GM18502 (cell line): ENCODE data around the gene MORN1.

ENCODE experiments used
- ATAC-seq: cut with Tn5 transposase; IDR thresholded peaks from one replicate; pipeline ENCODE4 v1.9.1; 2021; ENCODE audit warnings: mild to moderate bottlenecking; ENCODE audit not compliant: unreplicated experiment, poor library complexity

MORN1 gene

GRCh38 chr1:2326524-2326923, 64.8 kb downstream of the MORN1 start:
- no peak for ATAC-seq

DNA sequence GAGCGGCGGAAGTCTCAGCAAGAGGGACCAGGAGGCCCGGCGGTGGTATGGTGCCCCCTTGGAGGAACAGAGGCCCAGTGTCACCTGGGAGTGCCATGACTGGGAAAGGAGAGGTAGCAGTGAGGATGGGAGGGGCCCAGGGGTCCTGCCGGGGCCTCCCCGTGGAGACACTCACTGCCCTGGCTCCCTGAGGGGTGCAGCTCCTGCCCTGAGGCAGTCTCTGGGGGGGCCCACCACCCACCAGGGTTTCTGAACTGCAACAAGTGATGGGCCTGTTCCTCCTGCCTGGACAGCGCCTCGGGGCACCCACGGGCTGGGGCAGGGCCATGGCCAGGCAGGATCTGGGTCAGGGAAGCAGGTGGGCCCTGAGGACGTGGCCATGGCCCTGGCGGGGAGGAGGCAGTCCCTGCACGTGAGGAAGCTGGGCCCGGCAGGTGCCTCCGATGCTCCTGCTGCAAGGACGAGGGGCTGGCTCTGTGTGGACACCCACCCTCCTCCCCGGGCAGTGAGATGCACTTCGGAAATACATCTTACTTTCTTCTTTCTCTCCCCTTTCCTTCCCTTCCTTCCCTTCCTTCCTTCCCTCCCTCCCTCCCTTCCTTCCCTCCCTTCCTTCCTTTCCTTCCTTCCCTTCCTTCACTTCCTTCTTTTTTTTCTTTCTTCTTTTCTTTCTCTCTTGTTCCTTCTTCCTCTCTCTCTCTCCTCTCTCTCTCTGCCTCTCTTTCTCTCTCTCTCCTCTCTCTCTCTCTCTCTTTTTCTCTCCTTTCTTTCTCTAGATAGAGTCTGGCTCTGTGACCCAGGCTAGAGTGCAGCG, 66.6 kb downstream of the MORN1 start:
- ATAC-seq, result no peak

GRCh38 chr1:2323451-2323974, 67.8 kb downstream of the MORN1 start:
- ATAC-seq, result no peak

GRCh38 chr1:2322581-2323211, 68.7 kb downstream of the MORN1 start:
- no peak for ATAC-seq

GRCh38 chr1:2322065-2322571, 69.2 kb downstream of the MORN1 start:
- ATAC-seq, result no peak

GRCh38 chr1:2320760-2321667, 70.3 kb downstream of the MORN1 start:
- no peak for ATAC-seq

DNA sequence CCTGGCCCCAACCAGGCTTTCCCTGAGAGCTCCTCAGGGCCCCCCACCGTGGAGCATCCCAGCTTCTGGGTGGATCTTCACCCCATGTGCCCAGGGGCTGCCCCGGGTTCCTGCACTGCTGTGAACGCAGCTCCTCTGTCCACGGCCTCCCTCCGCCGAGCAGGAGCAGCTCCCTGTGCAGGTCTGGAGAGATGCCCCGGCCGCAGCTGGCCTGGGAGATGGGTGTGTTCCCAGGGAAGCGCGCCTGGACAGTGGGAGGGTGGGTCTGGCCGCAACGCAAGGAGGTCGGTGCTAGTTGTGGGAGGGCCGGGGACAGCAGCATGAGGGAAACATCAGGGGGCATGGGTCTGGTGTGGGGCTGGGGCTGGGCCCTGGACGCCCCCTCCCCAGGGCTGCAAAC, 71.3 kb downstream of the MORN1 start:
- ATAC-seq, result no peak

DNA sequence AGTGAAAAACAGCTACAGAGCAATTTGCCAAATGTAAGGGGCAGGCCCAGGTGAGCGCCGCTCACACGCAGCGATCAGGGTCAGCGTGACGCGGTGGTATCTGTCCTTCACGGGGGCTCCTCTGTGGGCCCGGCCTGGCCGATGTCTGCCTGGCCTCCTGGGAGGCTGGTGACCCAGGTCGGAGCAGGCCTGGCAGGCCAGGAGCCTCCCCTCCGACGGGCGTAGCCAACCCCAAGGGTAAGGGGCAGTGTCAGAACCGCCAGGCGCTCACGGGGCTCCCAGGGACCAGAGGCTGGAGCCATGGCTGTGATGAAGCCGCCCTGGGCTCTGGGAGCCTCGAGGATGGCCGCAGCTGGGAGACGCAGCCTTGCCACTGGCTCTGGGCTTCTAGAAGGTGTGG, 72.1 kb downstream of the MORN1 start:
- ATAC-seq, result no peak

DNA sequence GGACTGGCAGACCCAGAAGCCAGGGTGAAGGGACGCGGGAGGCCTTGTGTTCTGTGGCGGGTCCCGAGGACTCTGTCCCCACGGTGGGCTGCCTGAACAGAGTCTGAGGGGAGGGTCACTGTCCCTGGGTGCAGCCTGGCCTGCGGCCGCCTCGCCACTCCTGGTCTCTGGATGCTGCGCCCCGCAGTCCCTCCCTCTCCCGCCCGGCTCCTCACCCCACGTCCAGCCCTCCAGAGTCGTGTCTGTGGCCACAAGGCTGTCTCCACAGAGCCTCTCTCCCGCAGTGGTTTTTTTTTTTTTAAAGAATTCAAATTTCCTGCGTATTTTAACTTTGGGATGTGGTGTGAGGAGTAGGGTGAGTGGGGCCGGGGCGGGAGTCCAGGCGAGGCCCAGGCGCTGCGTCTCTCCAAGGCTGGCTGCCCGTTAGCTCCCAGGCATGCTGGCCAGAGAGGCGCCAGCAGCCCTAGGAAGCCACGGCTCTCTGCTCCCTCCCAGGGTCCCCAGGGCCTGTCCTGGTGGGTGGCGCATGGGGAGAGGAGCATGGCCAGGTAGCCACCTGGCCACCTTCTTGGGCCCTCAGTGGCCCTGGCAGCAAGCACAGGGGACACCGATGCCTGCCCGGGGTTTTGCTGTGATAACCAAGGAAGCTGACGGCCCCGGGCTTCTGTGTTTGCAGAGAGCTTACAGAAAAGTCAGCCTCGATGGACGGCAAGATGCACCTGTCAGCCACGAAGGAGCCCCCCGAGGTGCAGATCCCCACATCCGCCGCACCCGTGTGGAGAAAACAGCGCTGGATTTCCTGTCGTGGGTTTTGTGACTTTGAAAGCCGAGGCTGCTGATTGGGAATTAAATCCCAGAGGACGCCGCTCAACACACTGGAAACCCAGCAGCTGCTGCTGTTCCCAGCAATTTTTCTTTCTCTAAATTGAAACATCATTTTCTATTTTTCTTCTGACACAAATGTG, 72.8 kb downstream of the MORN1 start:
- no peak for ATAC-seq

DNA sequence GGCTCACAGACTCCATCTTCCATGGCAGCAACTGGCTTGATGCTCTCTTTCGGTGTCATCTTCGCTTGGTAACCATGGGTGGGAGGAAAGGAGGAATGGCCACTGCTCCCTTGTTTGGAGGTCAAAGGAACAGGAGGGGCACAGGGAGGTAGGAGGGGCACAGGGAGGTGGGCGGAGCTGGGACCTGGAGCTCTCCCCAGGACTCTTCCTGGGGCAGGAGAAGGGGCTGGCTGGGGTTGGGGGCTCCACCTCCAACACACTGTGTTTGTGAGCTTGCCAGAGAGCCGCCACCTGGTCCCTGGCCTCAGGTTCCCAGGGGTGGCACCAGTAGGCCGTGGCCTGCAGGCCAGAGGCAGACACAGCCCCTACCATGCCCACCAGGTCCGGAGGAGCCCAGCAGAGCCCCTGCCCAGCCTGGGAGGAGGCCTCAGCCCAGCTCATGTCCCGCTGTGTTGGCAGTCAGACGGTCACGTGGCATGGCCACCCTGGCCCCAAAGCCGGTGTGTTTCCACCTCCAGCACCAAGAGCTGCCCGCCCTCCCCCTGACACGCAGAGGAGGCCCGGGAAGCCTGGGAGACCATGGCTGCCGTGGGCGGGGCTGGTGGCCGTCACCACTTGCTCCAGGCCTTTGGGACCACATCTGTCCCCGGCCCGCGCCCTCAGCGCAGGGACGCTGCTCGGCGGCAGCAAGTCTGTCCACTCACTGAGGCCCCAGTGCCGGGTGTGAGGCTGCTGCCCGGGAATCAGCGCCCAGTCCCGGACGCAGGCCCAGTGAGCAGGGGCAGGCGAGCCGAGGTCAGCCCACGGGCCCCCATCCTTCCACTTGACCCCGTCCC, 73.9 kb downstream of the MORN1 start:
- ATAC-seq, result no peak

DNA sequence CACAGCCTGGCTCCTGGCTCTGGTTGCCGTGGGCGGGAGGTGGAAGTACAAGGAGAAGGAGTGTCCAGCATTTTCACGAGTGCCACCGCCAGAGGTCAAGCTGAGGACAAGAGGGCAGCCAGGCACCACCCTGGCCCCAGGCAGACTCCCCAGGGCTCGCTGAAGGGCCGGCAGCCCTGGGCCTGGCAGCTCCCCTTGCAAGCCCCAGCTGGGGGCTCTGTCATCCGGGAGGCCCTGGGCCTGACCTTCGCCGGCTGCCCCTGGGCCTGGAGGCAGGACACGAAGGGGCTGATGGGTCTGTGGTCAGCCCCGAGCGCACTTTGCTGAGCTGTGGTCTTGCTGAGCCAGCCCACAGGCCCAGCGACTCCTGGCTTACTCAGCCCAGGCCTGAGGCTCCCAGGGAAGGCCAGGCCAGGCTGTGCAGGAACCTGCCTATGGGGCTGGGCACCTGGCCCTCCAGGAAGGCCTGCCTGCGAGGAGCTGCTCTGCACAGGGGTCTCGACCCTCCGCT, 74.8 kb downstream of the MORN1 start:
- ATAC-seq, result no peak

GRCh38 chr1:2315674-2316450, 75.5 kb downstream of the MORN1 start:
- no peak for ATAC-seq

DNA sequence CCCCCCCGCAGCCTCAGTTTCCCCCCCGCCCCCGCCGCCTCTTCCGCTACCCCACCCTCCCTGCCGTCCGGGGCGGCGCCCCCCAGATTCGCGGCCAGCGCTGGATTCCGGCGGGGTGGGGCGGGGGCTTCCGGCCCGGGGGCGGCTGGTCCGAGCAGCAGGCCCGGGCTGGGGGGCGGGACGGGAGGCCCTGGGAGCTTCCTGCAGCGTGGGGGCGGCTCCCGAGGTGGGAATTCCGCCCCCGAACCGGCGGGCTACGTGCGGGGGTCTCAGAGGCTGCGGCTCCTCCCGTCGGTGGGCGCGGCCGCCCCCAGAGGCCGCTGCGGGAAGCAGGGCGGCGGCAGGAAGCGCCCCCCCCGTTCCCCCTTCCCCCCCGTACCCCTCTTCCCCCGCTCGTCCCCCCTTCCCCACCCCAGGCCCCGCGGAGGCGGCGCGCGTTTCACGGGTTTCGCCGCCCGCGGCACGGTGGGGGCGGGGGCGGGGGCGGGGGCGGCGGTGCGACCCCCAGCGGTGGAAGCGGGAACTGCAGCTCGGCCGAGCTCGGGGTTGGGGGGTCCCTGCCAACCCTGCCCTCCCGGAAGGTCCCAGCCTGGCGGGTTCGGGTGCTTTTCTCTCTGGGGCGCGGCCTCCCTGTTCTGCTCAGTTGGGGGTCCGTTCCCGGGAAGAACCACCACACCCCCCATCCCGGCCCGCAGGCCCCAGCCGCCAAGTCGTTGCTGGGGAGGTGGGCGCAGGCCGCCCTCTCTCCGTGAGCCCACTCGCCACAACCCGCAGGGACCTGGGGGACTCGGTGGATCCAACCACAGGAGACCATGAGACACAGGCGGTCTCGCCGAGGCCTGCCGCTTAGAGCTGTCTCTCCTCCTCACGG, 76.3 kb downstream of the MORN1 start:
- no peak for ATAC-seq

GRCh38 chr1:2314273-2314802, 77.0 kb downstream of the MORN1 start:
- no peak for ATAC-seq

DNA sequence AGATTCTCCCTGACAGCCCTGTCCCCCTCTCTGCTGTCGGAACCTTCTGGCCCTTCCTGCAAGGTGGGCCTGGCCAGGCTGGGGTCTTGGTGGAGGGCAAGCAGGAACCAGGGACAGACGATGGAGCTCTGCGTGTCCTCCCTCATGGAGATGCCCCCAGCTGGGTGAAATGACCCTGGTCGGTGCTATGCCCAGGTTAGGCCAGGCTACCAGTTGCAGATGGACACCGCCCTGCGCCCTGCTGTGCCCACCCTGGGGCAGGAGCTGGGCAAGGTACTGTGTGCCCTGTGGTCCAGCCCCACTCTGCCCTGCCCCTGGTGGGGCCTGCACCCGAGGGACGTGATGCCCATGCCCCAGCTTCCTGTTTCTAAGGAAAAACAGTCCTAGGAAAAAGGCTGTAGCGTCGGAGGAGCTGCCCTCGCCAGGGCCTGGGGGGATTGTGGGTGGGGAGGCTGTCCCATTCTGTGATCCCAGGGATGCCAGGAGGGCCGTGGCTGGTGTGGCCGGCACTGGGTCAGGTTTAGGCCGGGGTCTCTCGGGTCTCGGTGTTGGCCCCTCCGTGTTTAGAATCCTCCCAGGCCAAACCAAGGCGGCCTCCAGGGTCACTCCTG, 77.6 kb downstream of the MORN1 start:
- no peak for ATAC-seq
